ENCODE results near the gene WFIKKN1.

WFIKKN1 gene

GRCh38 chr16:638034-638543, 7.3 kb downstream of the WFIKKN1 start:
- no peak for DNase-seq

- DNase-seq, result no peak
These were observed 8.1 kb downstream of the WFIKKN1 start for GRCh38 chr16:638836-639235.

GRCh38 chr16:640614-641013, 9.8 kb downstream of the WFIKKN1 start:
- DNase-seq, result no peak

GRCh38 chr16:641326-642188, 10.8 kb downstream of the WFIKKN1 start, which contains the start of gene MCRIP2:
MCRIP2 (plus strand) TSS chr16:641828; CDS start chr16:641992, 164 bp downstream.
- peak; percentile 10 for DNase-seq

- no peak for DNase-seq
These were observed 11.6 kb downstream of the WFIKKN1 start for GRCh38 chr16:642189-643049.

GRCh38 chr16:643050-643368, 12.2 kb downstream of the WFIKKN1 start:
- no peak for DNase-seq

- no peak for DNase-seq
These were observed 13.8 kb downstream of the WFIKKN1 start for GRCh38 chr16:644556-644955.

GRCh38 chr16:645852-646678, 15.3 kb downstream of the WFIKKN1 start:
- DNase-seq, result no peak

GRCh38 chr16:646679-647172, 15.9 kb downstream of the WFIKKN1 start:
- DNase-seq, result no peak

GRCh38 chr16:647173-647902, 16.6 kb downstream of the WFIKKN1 start:
- no peak for DNase-seq

GRCh38 chr16:648071-648780, 17.4 kb downstream of the WFIKKN1 start:
- DNase-seq, result no peak

- peak; percentile 39 for DNase-seq
These were observed 18.2 kb downstream of the WFIKKN1 start, which contains the start of gene WDR90 for GRCh38 chr16:648781-649589. WDR90 (plus strand) TSS chr16:649365; CDS start chr16:649417, 52 bp downstream.

- DNase-seq, result no peak
These were observed 18.8 kb downstream of the WFIKKN1 start for GRCh38 chr16:649631-650030.

GRCh38 chr16:651844-652243, 21.1 kb downstream of the WFIKKN1 start:
- no peak for DNase-seq

- no peak for DNase-seq
These were observed 21.9 kb downstream of the WFIKKN1 start for GRCh38 chr16:652454-653305.

GRCh38 chr16:654034-654433, 23.2 kb downstream of the WFIKKN1 start:
- no peak for DNase-seq

GRCh38 chr16:657487-657886, 26.7 kb downstream of the WFIKKN1 start:
- no peak for DNase-seq

- no peak for DNase-seq
These were observed 28.1 kb downstream of the WFIKKN1 start for GRCh38 chr16:658679-659571.
